HepG2 (cell line): ENCODE measurements around the gene ACADVL. TPM values are rescaled to one million over a fixed set of nuclear protein-coding genes. Genes with fewer than 3 reads are reported as not detected.

Experiments used
- AHR ChIP-seq: IDR thresholded peaks from 2 replicates; pipeline ENCODE4 v1.6.1; 2018; ENCODE audit warnings: missing genetic modification reagents, missing compliant biosample characterization
- ATF1 ChIP-seq: IDR thresholded peaks from 2 replicates; pipeline ENCODE4 v1.6.1; 2016; ENCODE audit warnings: mild to moderate bottlenecking, control low read depth
- FOSL2 ChIP-seq: sonication (generic); formaldehyde crosslinking; IDR thresholded peaks from 2 replicates; pipeline ENCODE4 v1.4.0; 2020; ENCODE audit warnings: missing genetic modification reagents
- GATA4 ChIP-seq: sonication (generic); IDR thresholded peaks from 2 replicates; pipeline ENCODE4 v1.6.1; 2016; ENCODE audit warnings: antibody characterized with exemption, low read depth, borderline replicate concordance
- GZF1 ChIP-seq: sonication (generic); formaldehyde crosslinking; IDR thresholded peaks from 2 replicates; pipeline ENCODE4 v1.5.1; 2020; ENCODE audit warnings: mild to moderate bottlenecking, missing genetic modification reagents
- HBP1 ChIP-seq: IDR thresholded peaks from 2 replicates; pipeline ENCODE4 v1.6.1; 2016; ENCODE audit warnings: low read depth, control low read depth
- KAT2B ChIP-seq: fragments of 150-350 bp; IDR thresholded peaks from 2 replicates; pipeline ENCODE4 v1.6.1; 2014; ENCODE audit warnings: low read depth, low read length, borderline replicate concordance
- MTF1 ChIP-seq: sonication (generic); formaldehyde crosslinking; IDR thresholded peaks from 2 replicates; pipeline ENCODE4 v1.5.0; 2020; ENCODE audit warnings: missing genetic modification reagents
- NR1H2 ChIP-seq: sonication (generic); formaldehyde crosslinking; IDR thresholded peaks from 2 replicates; pipeline ENCODE4 v1.8.1; 2022; ENCODE audit warnings: low read depth, missing genetic modification reagents, borderline replicate concordance
- PLRG1 ChIP-seq: fragments of 450-650 bp; conservative IDR thresholded peaks from 2 replicates; pipeline ENCODE4 v1.6.1; 2016
- PREB ChIP-seq: sonication (generic); formaldehyde crosslinking; IDR thresholded peaks from 2 replicates; pipeline ENCODE4 v1.4.0; 2020; ENCODE audit warnings: missing genetic modification reagents
- RBFOX2 ChIP-seq: fragments of 200-400 bp; formaldehyde crosslinking; IDR thresholded peaks from 2 replicates; pipeline ENCODE4 v1.6.1; 2017; ENCODE audit warnings: low read depth, mild to moderate bottlenecking, low read length
- RBM22 ChIP-seq: fragments of 200-400 bp; formaldehyde crosslinking; optimal IDR thresholded peaks from 2 replicates; pipeline ENCODE3; 2017; ENCODE audit warnings: mild to moderate bottlenecking, low read length, moderate library complexity
- SCMH1 ChIP-seq: sonication (generic); formaldehyde crosslinking; IDR thresholded peaks from 2 replicates; pipeline ENCODE4 v1.9.0; 2021; ENCODE audit warnings: missing genetic modification reagents, mild to moderate bottlenecking, borderline replicate concordance
- SMARCE1 ChIP-seq: fragments of 450-650 bp; IDR thresholded peaks from 2 replicates; pipeline ENCODE4 v1.6.1; 2017; ENCODE audit warnings: borderline replicate concordance
- TAF15 ChIP-seq: fragments of 200-400 bp; formaldehyde crosslinking; IDR thresholded peaks from one replicate; pipeline ENCODE4 v1.6.1; 2018; ENCODE audit warnings: mild to moderate bottlenecking, low read depth, low read length; ENCODE audit not compliant: poor library complexity, severe bottlenecking
- TBX3 ChIP-seq: fragments of 450-650 bp; IDR thresholded peaks from 2 replicates; pipeline ENCODE4 v1.6.1; 2017; ENCODE audit warnings: antibody characterized with exemption, mild to moderate bottlenecking, inconsistent platforms, borderline replicate concordance
- ZFAT ChIP-seq: sonication (generic); formaldehyde crosslinking; conservative IDR thresholded peaks from 2 replicates; pipeline ENCODE4 v1.8.1; 2023; ENCODE audit warnings: missing genetic modification reagents, inconsistent platforms
- ZFYVE20 ChIP-seq: sonication (generic); formaldehyde crosslinking; IDR thresholded peaks from 2 replicates; pipeline ENCODE4 v1.8.0; 2023; ENCODE audit warnings: low read depth, mild to moderate bottlenecking, moderate library complexity, missing genetic modification reagents, borderline replicate concordance
- ZNF253 ChIP-seq: sonication (generic); formaldehyde crosslinking; IDR thresholded peaks from 2 replicates; pipeline ENCODE4 v1.8.0; 2022; ENCODE audit warnings: mild to moderate bottlenecking, missing genetic modification reagents, borderline replicate concordance
- ZNF256 ChIP-seq: sonication (generic); formaldehyde crosslinking; conservative IDR thresholded peaks from 2 replicates; pipeline ENCODE4 v1.4.0; 2020; ENCODE audit warnings: missing genetic modification reagents
- ZNF326 ChIP-seq: sonication (generic); formaldehyde crosslinking; IDR thresholded peaks from 2 replicates; pipeline ENCODE4 v1.4.0; 2020; ENCODE audit warnings: missing genetic modification reagents, borderline replicate concordance
- ZNF430 ChIP-seq: sonication (generic); formaldehyde crosslinking; IDR thresholded peaks from 2 replicates; pipeline ENCODE4 v1.9.0; 2021; ENCODE audit warnings: mild to moderate bottlenecking, missing genetic modification reagents
- ZNF670 ChIP-seq: sonication (generic); formaldehyde crosslinking; IDR thresholded peaks from 2 replicates; pipeline ENCODE4 v1.8.0; 2022; ENCODE audit warnings: mild to moderate bottlenecking, missing genetic modification reagents, borderline replicate concordance
- ZNF720 ChIP-seq: sonication (generic); formaldehyde crosslinking; IDR thresholded peaks from 2 replicates; pipeline ENCODE4 v1.4.0; 2020; ENCODE audit warnings: missing genetic modification reagents
- ZNF839 ChIP-seq: sonication (generic); formaldehyde crosslinking; IDR thresholded peaks from 2 replicates; pipeline ENCODE4 v1.4.0; 2020; ENCODE audit warnings: missing genetic modification reagents, mild to moderate bottlenecking, borderline replicate concordance
- ZSCAN31 ChIP-seq: sonication (generic); formaldehyde crosslinking; IDR thresholded peaks from 2 replicates; pipeline ENCODE4 v1.5.0; 2020; ENCODE audit warnings: low read depth, mild to moderate bottlenecking, missing genetic modification reagents
- polyA plus RNA-seq, 8 experiments: library from polyadenylated mRNA; depleted of rRNA in 3 of 8; stranded (reverse) in 7 of 8; unstranded in 1 of 8; fragments of >200 nt; fragmentation: Illumina TruSeq in 4 of 8; extraction: Trizol in 4 of 8; gene quantifications; 2 replicates each; pipeline versions ENCODE4 v1.2.1 to v1.2.3, GENCODE V29; 2011 to 2016; ENCODE audit warnings: low read depth in 4 of 8, missing spikeins in 1 of 8, mixed read lengths in 1 of 8; ENCODE audit not compliant: insufficient read depth in 1 of 8
- total RNA-seq, 5 experiments: library from RNA; depleted of rRNA; stranded (reverse); fragments of >200 nt; fragmentation: Illumina TruSeq; extraction: Trizol; gene quantifications; 2 replicates each; pipeline ENCODE4 v1.2.3, GENCODE V29; 2016; ENCODE audit warnings: low read depth in 1 of 5
- TF ChIP-seq, protein P1 (sequence below): sonication (generic); formaldehyde crosslinking; IDR thresholded peaks from 2 replicates; pipeline ENCODE4 v1.5.0; 2020; ENCODE audit warnings: mild to moderate bottlenecking, missing genetic modification reagents, moderate library complexity

ACADVL gene
- total and polyA plus RNA-seq, 2 of the 13 experiments (the other 11 are each of a cell fraction or from before 2014, with no cell fraction given), result 219 to 412 TPM

DNA sequence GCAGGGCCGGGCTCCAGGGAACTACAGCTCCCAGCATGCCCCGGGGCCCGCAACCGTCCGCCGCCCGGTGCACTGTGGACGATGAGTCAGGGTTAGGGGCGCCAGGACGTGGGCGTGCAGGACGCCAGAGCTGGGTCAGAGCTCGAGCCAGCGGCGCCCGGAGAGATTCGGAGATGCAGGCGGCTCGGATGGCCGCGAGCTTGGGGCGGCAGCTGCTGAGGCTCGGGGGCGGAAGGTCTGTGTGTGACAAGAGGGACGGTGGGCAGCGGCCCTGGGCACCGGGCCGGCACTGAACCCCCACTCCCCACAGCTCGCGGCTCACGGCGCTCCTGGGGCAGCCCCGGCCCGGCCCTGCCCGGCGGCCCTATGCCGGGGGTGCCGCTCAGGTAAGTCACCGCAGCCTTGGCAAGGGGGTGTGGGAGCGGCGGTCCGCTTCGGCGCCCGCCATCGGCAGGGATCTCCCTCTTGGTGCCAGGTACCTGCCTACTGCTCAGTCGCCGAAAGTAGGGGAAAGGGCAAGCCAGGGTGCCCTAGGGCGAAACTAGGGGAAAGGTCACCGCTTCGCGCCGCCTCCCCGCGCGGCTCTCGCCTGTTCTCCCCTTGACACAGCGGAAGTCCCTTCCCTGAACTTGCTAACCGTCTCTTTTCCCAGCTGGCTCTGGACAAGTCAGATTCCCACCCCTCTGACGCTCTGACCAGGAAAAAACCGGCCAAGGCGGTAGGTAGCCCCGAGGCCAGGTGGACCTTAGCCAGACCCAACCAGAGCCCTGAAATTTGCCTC, at the start of gene ACADVL, which contains the start of gene DLG4 (continued):
- peak; percentile 97 for TF ChIP-seq FOSL2 (CRISPR knock-in tag)
- no peak for TF ChIP-seq GZF1
- TF ChIP-seq TAF15, result no peak
- TF ChIP-seq GATA4, result peak; percentile 69
- TF ChIP-seq MTF1 (CRISPR knock-in tag), result no peak
- TF ChIP-seq AHR, result no peak
- TF ChIP-seq TBX3, result no peak
- no peak; the same call in 1 of the 2 replicates for TF ChIP-seq ZNF430 (CRISPR knock-in tag)
- 0 out of 2 replicates have a peak, but pooled peaks have one; percentile 17 for TF ChIP-seq ZNF326 (CRISPR knock-in tag)
- no peak for TF ChIP-seq SCMH1 (CRISPR knock-in tag)
- no peak for TF ChIP-seq NR1H2 (CRISPR knock-in tag)
- TF ChIP-seq PREB (CRISPR knock-in tag), result no peak
- no peak for TF ChIP-seq ZNF670 (CRISPR knock-in tag)
- TF ChIP-seq ATF1 (CRISPR knock-in tag), result no peak
- TF ChIP-seq, protein P1, sequence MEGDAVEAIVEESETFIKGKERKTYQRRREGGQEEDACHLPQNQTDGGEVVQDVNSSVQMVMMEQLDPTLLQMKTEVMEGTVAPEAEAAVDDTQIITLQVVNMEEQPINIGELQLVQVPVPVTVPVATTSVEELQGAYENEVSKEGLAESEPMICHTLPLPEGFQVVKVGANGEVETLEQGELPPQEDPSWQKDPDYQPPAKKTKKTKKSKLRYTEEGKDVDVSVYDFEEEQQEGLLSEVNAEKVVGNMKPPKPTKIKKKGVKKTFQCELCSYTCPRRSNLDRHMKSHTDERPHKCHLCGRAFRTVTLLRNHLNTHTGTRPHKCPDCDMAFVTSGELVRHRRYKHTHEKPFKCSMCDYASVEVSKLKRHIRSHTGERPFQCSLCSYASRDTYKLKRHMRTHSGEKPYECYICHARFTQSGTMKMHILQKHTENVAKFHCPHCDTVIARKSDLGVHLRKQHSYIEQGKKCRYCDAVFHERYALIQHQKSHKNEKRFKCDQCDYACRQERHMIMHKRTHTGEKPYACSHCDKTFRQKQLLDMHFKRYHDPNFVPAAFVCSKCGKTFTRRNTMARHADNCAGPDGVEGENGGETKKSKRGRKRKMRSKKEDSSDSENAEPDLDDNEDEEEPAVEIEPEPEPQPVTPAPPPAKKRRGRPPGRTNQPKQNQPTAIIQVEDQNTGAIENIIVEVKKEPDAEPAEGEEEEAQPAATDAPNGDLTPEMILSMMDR (CRISPR knock-in tag), result 0 out of 2 replicates have a peak, but pooled peaks have one; percentile 8
- TF ChIP-seq ZNF253, result no peak
- TF ChIP-seq ZFAT (CRISPR knock-in tag), result no peak
- no peak for TF ChIP-seq SMARCE1
- no peak for TF ChIP-seq PLRG1
- TF ChIP-seq ZSCAN31 (CRISPR knock-in tag), result peak; percentile 24
- TF ChIP-seq KAT2B, result no peak
- peak; percentile 21 for TF ChIP-seq RBM22
- peak; percentile 94 for TF ChIP-seq RBFOX2
- TF ChIP-seq HBP1, result no peak
- TF ChIP-seq ZNF256, result no peak
- peak; percentile 87; the same call in 1 of the 2 replicates for TF ChIP-seq ZNF839 (CRISPR knock-in tag)
- 0 out of 2 replicates have a peak, but pooled peaks have one; percentile 25 for TF ChIP-seq ZFYVE20
- no peak for TF ChIP-seq ZNF720 (CRISPR knock-in tag)
